ENCODE data around the gene TCFL5. TPM values are rescaled to one million over a fixed set of nuclear protein-coding genes. Genes with fewer than 3 reads are reported as not detected.
"Not testable (repeated sequence)": the region's sequence is repeated elsewhere in the genome, so short reads cannot be mapped to it uniquely, and the experiment has no call there.

TCFL5 gene
- total and polyA plus RNA-seq, 4 donors, result 4.5 to 10.7 (median 4.7) TPM

DNA sequence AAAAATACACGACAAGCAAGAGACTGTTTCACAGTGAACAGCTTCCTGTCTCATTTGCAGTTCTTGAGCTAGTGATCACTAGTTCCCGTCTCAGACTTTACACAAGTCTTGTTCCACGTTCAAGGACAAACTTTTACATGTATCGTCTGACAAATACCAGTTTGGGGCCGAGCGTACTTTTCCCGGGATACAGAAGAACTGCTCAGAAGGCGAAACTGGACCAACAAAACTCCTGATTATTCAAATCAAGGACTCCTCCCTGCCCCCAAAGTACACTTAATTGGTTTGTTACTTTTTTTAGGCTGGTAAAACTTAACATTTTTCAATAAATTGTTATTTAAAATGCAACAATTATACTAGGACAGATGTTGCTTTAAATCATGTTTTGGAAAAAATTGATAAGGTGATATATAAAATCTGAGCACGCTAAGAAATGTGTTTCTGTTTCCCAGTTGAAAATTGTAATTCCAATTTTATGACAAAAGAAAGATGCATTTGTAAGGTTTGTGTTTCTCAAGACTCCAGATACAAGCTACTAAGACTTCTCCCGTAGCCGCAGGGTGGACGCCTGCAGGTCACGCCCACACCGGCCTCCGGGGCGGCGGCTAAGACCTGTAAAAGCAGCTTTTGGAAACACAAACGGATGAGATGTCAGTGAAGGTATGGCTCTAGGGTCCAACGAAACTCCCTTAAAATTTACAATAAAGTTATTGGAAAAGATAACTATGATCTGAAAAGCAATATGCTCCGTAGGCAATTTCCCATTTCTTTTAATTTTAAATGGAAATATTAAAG is 16.8 kb upstream of the TCFL5 start:
- Histone ChIP-seq H3K9me3 (ENCODE audit: control insufficient read depth, low read length) (no peaks in the 10 kb centered on the region), H3K27ac (ENCODE audit: low read depth in 1 of 2, low read length in 2 of 2) (no peak overlapping the region), H3K27me3 (ENCODE audit: control insufficient read depth in 1 of 2, insufficient read depth in 2 of 2, low read length in 1 of 2) (no peaks in the 10 kb centered on the region), H3K4me1 (ENCODE audit: control insufficient read depth in 1 of 2, insufficient read depth in 2 of 2, low read length in 2 of 2) (no peaks in the 10 kb centered on the region), H3K36me3 (ENCODE audit: control insufficient read depth in 1 of 2, insufficient read depth in 2 of 2, low read length in 1 of 2) (no peaks in the 10 kb centered on the region), H3K4me3 (ENCODE audit: low read length in 2 of 2) (no peak overlapping the region)
- intact Hi-C loops (cut with DNase I), result no loop called here
- WGBS, 2 donors, result 95 to 97% methylated on average over 20 of the region's 20 CpGs
- DNase-seq, result peak in 1 of 2 donors; percentile 12
- no peak for ATAC-seq (ENCODE audit: low FRiP score)

DNA sequence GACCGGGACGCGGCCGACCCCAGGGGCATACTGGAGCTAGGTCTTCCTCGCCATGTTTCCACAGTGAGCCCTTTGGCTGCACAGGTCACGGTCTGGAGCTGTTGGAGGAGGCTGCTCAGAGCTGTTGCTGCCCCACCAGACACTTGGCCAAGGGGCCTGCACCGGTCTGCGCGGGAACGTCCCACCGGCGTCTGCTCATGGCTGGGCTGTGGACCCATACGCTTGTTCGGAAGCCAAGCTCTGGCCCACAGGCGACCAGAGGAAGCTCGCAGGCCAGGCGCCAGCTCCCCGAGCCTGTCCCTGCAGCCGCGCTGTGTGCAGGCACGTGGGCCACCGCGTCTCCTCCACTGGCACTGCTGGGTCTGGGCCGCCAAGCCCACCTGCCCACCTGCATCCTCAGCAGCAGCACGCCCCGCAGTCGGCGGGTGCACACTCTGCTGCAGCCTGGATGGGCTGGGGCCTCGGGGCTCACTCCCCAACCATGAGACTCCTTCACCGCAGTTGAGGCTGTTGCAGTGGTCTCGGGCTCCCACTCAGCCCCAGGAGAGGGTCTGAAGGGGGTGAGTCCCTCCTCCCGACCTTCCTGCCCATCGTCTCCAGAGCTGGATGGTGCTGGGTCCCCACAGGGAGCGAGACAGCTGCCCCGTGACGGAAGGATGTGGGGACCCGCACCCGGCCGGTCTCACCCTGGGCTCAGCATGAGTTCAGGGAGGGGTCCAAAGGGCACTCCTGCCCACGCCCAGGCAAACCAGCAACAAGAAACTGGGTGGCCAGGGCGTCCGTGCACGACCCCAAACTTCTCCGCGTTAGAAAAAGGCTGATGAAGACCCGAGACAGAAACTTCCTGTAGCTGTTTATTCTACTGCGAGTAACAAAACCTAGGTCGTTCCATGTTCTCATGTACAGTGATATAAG is 15.5 kb upstream of the TCFL5 start:
- intact Hi-C loops (cut with DNase I), result no loop called here
- no peaks in the 10 kb centered on the region for H3K4me1 ChIP-seq (ENCODE audit: control insufficient read depth in 1 of 2, insufficient read depth in 2 of 2, low read length in 2 of 2)
- peak; percentile 82 for ATAC-seq (ENCODE audit: low FRiP score)
- no peak overlapping the region for H3K4me3 ChIP-seq (ENCODE audit: low read length in 2 of 2)
- no peaks in the 10 kb centered on the region for H3K27me3 ChIP-seq (ENCODE audit: control insufficient read depth in 1 of 2, insufficient read depth in 2 of 2, low read length in 1 of 2)
- WGBS, 2 donors, result 38% methylated on average over 48 of the region's 48 CpGs
- peak; percentile 91 to 94 for DNase-seq
- peak overlapping the region in 1 of 2 donors; percentile 53 for H3K27ac ChIP-seq (ENCODE audit: low read depth in 1 of 2, low read length in 2 of 2)
- H3K36me3 ChIP-seq (ENCODE audit: control insufficient read depth in 1 of 2, insufficient read depth in 2 of 2, low read length in 1 of 2), result no peaks in the 10 kb centered on the region
- no peaks in the 10 kb centered on the region for H3K9me3 ChIP-seq (ENCODE audit: control insufficient read depth, low read length)

DNA sequence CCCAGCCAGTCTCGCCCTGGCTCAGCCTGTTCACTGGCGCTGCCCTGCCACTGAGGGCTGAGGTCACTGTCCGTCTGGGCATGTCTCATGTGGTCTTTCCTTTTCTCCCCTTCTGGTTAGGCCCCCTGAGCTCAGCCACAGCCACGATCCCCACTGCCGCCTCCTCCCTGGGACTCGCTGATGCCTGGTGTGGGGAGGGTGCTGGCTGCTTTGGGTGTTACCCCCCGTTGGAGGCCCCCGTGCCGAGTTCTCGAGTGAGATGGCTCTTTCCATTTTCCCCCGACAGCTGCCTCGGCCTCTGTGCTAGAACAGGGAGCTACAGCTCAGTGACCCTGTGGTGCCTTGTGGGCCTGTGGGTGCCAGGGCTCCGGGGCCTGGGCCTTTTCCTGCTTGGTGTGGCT is 14.9 kb upstream of the TCFL5 start:
- Histone ChIP-seq H3K36me3 (ENCODE audit: control insufficient read depth in 1 of 2, insufficient read depth in 2 of 2, low read length in 1 of 2) (no peaks in the 10 kb centered on the region), H3K9me3 (ENCODE audit: control insufficient read depth, low read length) (no peaks in the 10 kb centered on the region), H3K4me3 (ENCODE audit: low read length in 2 of 2) (no peak overlapping the region), H3K27me3 (ENCODE audit: control insufficient read depth in 1 of 2, insufficient read depth in 2 of 2, low read length in 1 of 2) (no peaks in the 10 kb centered on the region), H3K4me1 (ENCODE audit: control insufficient read depth in 1 of 2, insufficient read depth in 2 of 2, low read length in 2 of 2) (no peaks in the 10 kb centered on the region), H3K27ac (ENCODE audit: low read depth in 1 of 2, low read length in 2 of 2) (peak overlapping the region in 1 of 2 donors; percentile 53)
- peak in 1 of 2 donors; percentile 69 for DNase-seq
- ATAC-seq (ENCODE audit: low FRiP score), result peak; percentile 3
- WGBS, 2 donors, result 49 to 54% methylated on average over 12 to 13 of the region's 13 CpGs
- intact Hi-C loops (cut with DNase I), result no loop called here

- no peaks in the 10 kb centered on the region for H3K4me1 ChIP-seq (ENCODE audit: control insufficient read depth in 1 of 2, insufficient read depth in 2 of 2, low read length in 2 of 2)
- no peaks in the 10 kb centered on the region for H3K9me3 ChIP-seq (ENCODE audit: control insufficient read depth, low read length)
- ATAC-seq (ENCODE audit: low FRiP score), result peak; percentile 84
- no peaks in the 10 kb centered on the region for H3K36me3 ChIP-seq (ENCODE audit: control insufficient read depth in 1 of 2, insufficient read depth in 2 of 2, low read length in 1 of 2)
- H3K4me3 ChIP-seq (ENCODE audit: low read length in 2 of 2), result no peak overlapping the region
- peak overlapping the region in 1 of 2 donors; percentile 53 for H3K27ac ChIP-seq (ENCODE audit: low read depth in 1 of 2, low read length in 2 of 2)
- WGBS, 2 donors, result 38 to 48% methylated on average over 34 of the region's 34 CpGs
- peak; percentile 88 to 90 for DNase-seq
- intact Hi-C loops (cut with DNase I), result no loop called here
- H3K27me3 ChIP-seq (ENCODE audit: control insufficient read depth in 1 of 2, insufficient read depth in 2 of 2, low read length in 1 of 2), result no peaks in the 10 kb centered on the region
Measured at GRCh38 chr20:62875419-62876361, 14.1 kb upstream of the TCFL5 start.

GRCh38 chr20:62874964-62875344 is 13.3 kb upstream of the TCFL5 start:
- intact Hi-C loops (cut with DNase I), result loop anchor here in 1 of 2 donors (5.0 kb wide), 1 partner anchor 132 kb away; the partner anchor contains the start of gene BHLHE23
- ATAC-seq (ENCODE audit: low FRiP score), result no peak
- H3K27ac ChIP-seq (ENCODE audit: low read depth in 1 of 2, low read length in 2 of 2), result no peak overlapping the region
- 93 to 95% methylated on average over 10 of the region's 14 CpGs for WGBS, 2 donors
- DNase-seq, result peak in 1 of 2 donors; percentile 28
- no peaks in the 10 kb centered on the region for H3K36me3 ChIP-seq (ENCODE audit: control insufficient read depth in 1 of 2, insufficient read depth in 2 of 2, low read length in 1 of 2)
- peaks cover 1% of the 10 kb centered on the region for H3K9me3 ChIP-seq (ENCODE audit: control insufficient read depth, low read length)
- H3K4me1 ChIP-seq (ENCODE audit: control insufficient read depth in 1 of 2, insufficient read depth in 2 of 2, low read length in 2 of 2), result no peaks in the 10 kb centered on the region
- no peaks in the 10 kb centered on the region for H3K27me3 ChIP-seq (ENCODE audit: control insufficient read depth in 1 of 2, insufficient read depth in 2 of 2, low read length in 1 of 2)
- H3K4me3 ChIP-seq (ENCODE audit: low read length in 2 of 2), result no peak overlapping the region

DNA sequence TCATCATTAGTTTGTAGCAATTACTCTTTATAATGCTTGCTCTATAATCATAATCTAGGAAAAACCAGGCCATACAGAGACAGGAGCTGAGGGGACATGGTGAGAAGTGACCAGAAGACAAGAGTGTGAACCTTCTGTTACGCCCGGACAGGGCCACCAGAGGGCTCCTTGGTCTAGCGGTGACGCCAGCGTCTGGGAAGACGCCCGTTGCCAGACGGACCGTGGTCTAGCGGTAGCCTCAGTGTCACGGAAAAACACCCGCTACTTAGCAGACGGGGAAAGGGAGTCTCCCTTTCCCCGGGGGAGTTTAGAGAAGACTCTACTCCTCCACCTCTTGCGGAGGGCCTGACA is 12.0 kb upstream of the TCFL5 start:
- peak; percentile 79 to 92 for DNase-seq
- H3K9me3 ChIP-seq (ENCODE audit: control insufficient read depth, low read length); ATAC-seq (ENCODE audit: low FRiP score); H3K4me3 ChIP-seq (ENCODE audit: low read length in 2 of 2); H3K27ac ChIP-seq (ENCODE audit: low read depth in 1 of 2, low read length in 2 of 2); H3K36me3 ChIP-seq (ENCODE audit: control insufficient read depth in 1 of 2, insufficient read depth in 2 of 2, low read length in 1 of 2); H3K4me1 ChIP-seq (ENCODE audit: control insufficient read depth in 1 of 2, insufficient read depth in 2 of 2, low read length in 2 of 2); H3K27me3 ChIP-seq (ENCODE audit: control insufficient read depth in 1 of 2, insufficient read depth in 2 of 2, low read length in 1 of 2): not testable (repeated sequence)
- intact Hi-C loops (cut with DNase I), result loop anchor here (2.0 to 5.0 kb wide), 2 partner anchors 134 to 135 kb away; partner anchors contain the start of gene BHLHE23 (in 1 of the 2)
- WGBS, 2 donors, result 6 to 8% methylated on average over 14 to 15 of the region's 15 CpGs

DNA sequence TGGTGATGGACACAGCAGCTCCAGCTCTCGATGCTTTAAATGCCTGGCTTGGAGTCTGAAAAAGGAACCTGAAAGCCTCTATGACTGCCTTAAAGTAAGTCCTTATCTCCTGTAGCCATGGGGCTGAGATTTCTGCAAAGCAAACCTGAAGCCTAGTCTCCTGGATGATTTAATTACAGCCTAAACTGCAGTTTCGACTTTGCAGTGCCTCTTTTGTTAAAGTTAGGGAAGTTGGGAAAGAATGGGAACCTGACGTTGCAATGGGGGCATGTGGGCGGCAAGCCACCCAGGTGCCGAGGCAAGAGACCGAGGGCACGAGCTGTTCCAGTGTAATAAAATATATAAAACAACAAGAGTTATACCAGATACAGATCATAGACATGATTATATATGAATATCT is 11.7 kb upstream of the TCFL5 start:
- intact Hi-C loops (cut with DNase I), result loop anchor here (2.0 to 5.0 kb wide), 2 partner anchors 134 to 136 kb away; partner anchors contain the start of gene BHLHE23 (in 1 of the 2)
- H3K4me1 ChIP-seq (ENCODE audit: control insufficient read depth in 1 of 2, insufficient read depth in 2 of 2, low read length in 2 of 2), result no peaks in the 10 kb centered on the region
- WGBS, 2 donors, result 76 to 84% methylated on average over 7 of the region's 7 CpGs
- no peaks in the 10 kb centered on the region for H3K27me3 ChIP-seq (ENCODE audit: control insufficient read depth in 1 of 2, insufficient read depth in 2 of 2, low read length in 1 of 2)
- ATAC-seq (ENCODE audit: low FRiP score) (no peak), DNase-seq (peak in 1 of 2 donors; percentile 20)
- no peaks in the 10 kb centered on the region for H3K36me3 ChIP-seq (ENCODE audit: control insufficient read depth in 1 of 2, insufficient read depth in 2 of 2, low read length in 1 of 2)
- peaks cover 1% of the 10 kb centered on the region for H3K9me3 ChIP-seq (ENCODE audit: control insufficient read depth, low read length)
- H3K4me3 ChIP-seq (ENCODE audit: low read length in 2 of 2), result no peak overlapping the region
- no peak overlapping the region for H3K27ac ChIP-seq (ENCODE audit: low read depth in 1 of 2, low read length in 2 of 2)

DNA sequence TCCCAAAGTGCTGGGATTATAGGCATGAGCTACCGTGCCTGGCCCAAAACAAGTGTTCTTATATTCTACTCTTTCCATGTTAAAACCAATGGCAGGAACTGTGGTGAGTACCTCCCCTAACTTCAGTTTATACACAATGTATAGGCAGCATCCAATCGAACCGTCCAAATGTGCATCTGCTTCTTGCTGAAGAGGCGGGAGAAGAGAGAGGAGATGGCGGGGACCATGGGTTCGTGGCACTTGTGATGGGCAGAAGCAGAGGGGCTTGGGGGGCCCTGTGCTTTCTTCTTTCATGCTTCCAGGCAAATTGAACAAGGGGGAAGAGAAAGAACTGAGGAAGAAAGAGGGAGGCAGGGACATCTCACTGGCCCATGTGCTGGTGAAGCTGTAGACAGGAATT is 11.2 kb upstream of the TCFL5 start:
- H3K4me3 ChIP-seq (ENCODE audit: low read length in 2 of 2), result no peak overlapping the region
- intact Hi-C loops (cut with DNase I), result loop anchor here (2.0 to 5.0 kb wide), 2 partner anchors 134 to 136 kb away; partner anchors contain the start of gene BHLHE23 (in 1 of the 2)
- no peak for ATAC-seq (ENCODE audit: low FRiP score)
- DNase-seq, result peak in 1 of 2 donors; percentile 51
- no peaks in the 10 kb centered on the region for H3K27me3 ChIP-seq (ENCODE audit: control insufficient read depth in 1 of 2, insufficient read depth in 2 of 2, low read length in 1 of 2)
- H3K9me3 ChIP-seq (ENCODE audit: control insufficient read depth, low read length), result peaks cover 1% of the 10 kb centered on the region
- no peaks in the 10 kb centered on the region for H3K4me1 ChIP-seq (ENCODE audit: control insufficient read depth in 1 of 2, insufficient read depth in 2 of 2, low read length in 2 of 2)
- WGBS, 2 donors, result 90 to 92% methylated on average over 6 of the region's 6 CpGs
- H3K27ac ChIP-seq (ENCODE audit: low read depth in 1 of 2, low read length in 2 of 2), result no peak overlapping the region
- H3K36me3 ChIP-seq (ENCODE audit: control insufficient read depth in 1 of 2, insufficient read depth in 2 of 2, low read length in 1 of 2), result no peaks in the 10 kb centered on the region

Measured in aorta (tissue), 5 donors.